ENCODE results near the gene PDIK1L.

PDIK1L gene

GRCh38 chr1:26171084-26172072, 59.8 kb downstream of the PDIK1L start, which contains the start of gene ZNF593OS:
TSS of gene ZNF593OS (minus strand) at chr1:26171832. CDS start at chr1:26171661, 171 bp downstream.
- Histone ChIP-seq H3K9ac (ENCODE audit: low read depth, low read length) (no peak within 1 kb of the TSS), H3K4me1 (ENCODE audit: control insufficient read depth, insufficient read depth, low read length) (peaks cover 8% of the 10 kb centered on the region), H3K9me3 (ENCODE audit: control insufficient read depth, insufficient read depth, low read length) (no peaks in the 10 kb centered on the region), H3K36me3 (ENCODE audit: control insufficient read depth, insufficient read depth, low read length) (no peaks in the 10 kb centered on the region), H3K4me3 (ENCODE audit: low read depth, low read length) (peak within 1 kb of the TSS; percentile 75), H3K27me3 (ENCODE audit: control insufficient read depth, insufficient read depth, low read length) (peaks cover 21% of the 10 kb centered on the region)
